CD4-positive, alpha-beta T cell treated with Interleukin-6 at 100 ng/mL for 8 hours (primary cell): ENCODE data around the gene ZNF429.
"Not testable (repeated sequence)": the region's sequence is repeated elsewhere in the genome, so short reads cannot be mapped to it uniquely, and the experiment has no call there.

Experiments
- DNase-seq: peaks from one replicate; pipeline ENCODE4 v3.0.0-alpha.2; 2020; ENCODE audit warnings: mixed read lengths, low spot score

Gene ZNF429

GRCh38 chr19:21593008-21593481 is 87.6 kb downstream of the ZNF429 start:
- DNase-seq = no peak

- no peak for DNase-seq
These were observed 88.1 kb downstream of the ZNF429 start for GRCh38 chr19:21593502-21593901.

- DNase-seq = no peak
These were observed 88.8 kb downstream of the ZNF429 start for GRCh38 chr19:21593934-21594820.

GRCh38 chr19:21595185-21595584 is 89.8 kb downstream of the ZNF429 start:
- no peak for DNase-seq

GRCh38 chr19:21602082-21602658 is 96.8 kb downstream of the ZNF429 start:
- no peak for DNase-seq

GRCh38 chr19:21602659-21603430 is 97.4 kb downstream of the ZNF429 start:
- not testable (repeated sequence) for DNase-seq

- no peak for DNase-seq
These were observed 98.2 kb downstream of the ZNF429 start for GRCh38 chr19:21603431-21604231.

GRCh38 chr19:21604351-21604926 is 99.0 kb downstream of the ZNF429 start:
- DNase-seq = peak; percentile 36
